GM12892 (cell line): ENCODE data around the gene GPR78.

Experiments
- POLR2A ChIP-seq: IDR thresholded peaks from 2 replicates; pipeline ENCODE4 v1.6.1; 2011; ENCODE audit warnings: low read depth, low read length, control low read depth
- POLR2AphosphoS5 ChIP-seq: IDR thresholded peaks from 2 replicates; pipeline ENCODE4 v1.6.1; 2011; ENCODE audit warnings: low read depth, low read length, control low read depth
- TAF1 ChIP-seq: IDR thresholded peaks from 2 replicates; pipeline ENCODE4 v1.6.1; 2011; ENCODE audit warnings: low read depth, mild to moderate bottlenecking, control low read depth, low read length, borderline replicate concordance

DNA sequence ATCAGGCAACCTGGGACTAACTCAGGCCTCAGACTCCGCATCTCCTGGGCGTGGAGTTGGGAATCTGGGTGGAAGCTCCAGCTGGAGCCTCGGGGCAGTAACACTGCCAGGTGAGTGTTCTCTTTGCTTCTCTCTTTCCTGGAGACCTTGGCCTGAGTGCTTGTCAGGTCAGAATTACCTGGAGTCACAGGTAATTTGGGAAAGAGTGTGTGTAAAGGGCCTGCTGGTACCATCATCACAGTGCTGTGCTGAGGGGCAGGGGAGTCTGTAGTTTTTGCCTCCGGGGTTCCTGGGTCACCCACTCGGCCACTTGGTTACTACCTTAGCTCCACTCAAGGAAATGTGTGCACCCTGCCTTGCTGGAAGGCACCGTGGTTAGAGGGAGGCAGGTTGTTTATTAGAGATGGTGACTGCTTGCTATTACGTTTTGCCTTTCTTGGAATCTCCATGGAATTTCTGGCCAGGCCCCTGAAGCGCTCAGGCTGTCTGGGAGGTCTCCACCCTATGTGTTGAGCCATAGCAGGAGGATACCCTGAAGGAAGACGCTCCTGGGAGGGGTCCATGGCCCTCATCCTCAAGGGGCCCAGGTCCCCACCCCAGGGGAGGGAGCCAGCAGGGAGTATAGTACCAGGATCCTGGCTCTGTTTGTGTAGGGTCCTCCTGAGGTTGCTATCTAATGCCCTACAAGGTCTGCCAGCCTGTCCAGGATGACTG lies 2.9 kb downstream of the GPR78 start:
- TF ChIP-seq POLR2AphosphoS5 (no peak), POLR2A (no peak), TAF1 (no peak)
